ENCODE results near the gene NEDD8.

NEDD8 gene

DNA sequence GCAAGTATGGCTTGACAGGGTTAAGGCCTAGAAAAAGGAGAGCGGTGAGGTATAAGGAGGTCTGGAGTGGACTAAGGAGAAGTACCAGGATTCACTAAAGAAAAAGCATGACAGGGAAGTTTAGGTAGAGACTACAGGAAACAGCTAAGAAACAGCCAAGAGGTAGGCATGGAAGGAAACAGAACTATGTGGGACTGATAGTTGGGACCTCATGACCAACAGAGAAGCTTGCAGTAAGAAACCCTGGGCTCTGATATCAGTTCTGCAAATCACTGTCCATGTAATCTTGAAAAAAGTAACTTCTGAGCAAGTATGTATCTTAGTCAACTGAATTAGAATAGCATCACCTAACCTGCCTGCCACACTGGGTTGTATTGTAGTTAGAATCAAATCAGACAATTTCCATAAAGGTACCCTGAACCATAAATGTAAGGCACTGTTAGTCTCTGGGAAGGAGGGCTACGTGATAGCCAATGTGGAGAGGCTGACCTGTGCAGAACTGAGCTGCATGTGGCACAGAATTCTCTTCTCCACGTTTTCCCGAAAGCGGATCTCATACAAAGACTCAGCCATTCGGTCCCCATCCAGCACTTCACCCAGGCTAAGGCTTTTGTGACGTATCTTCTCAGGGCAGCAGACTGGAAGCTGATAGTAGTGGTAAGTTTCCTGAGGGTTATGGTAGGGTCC lies 37.8 kb downstream of the NEDD8 start:
- DNase-seq, result no peak

DNA sequence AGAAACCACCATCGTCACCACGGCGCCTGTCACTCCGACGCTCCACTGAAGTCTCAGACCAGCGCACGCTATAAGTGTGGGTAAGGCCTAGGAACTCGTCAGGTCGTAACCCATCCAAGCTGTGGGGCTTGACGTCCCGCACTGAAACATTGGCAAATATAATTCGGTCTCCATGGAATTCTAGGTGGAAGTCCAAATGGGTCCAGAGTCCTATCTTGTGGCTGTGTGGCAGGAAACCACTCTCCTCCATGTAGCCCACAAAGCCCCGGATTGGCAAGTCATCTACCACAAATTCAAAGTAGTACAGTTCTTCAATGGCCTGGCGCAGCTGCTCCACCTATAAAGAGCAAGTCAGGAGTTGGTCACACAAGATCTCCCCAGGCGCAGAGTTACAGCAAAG lies 39.2 kb downstream of the NEDD8 start:
- DNase-seq, result no peak

DNA sequence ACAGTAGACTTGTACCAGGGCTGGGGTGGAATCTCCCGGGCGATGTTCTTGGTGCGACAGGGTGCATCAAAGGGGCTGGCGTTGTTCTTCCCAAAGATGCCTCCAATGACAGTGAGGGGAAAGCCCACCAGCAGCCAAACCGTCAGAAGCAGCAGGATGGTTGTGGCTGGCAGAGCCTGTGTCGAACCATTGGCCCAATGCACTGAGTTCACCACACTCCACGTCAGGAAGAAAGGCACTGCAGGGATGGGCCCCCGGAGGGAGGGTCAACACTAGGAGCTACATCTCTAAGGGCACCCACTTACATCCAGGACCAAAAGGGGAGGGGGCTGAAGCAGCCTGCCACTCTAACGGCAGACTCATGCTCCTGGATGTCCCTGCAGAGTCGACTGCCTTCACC lies 41.8 kb downstream of the NEDD8 start:
- DNase-seq, result no peak

DNA sequence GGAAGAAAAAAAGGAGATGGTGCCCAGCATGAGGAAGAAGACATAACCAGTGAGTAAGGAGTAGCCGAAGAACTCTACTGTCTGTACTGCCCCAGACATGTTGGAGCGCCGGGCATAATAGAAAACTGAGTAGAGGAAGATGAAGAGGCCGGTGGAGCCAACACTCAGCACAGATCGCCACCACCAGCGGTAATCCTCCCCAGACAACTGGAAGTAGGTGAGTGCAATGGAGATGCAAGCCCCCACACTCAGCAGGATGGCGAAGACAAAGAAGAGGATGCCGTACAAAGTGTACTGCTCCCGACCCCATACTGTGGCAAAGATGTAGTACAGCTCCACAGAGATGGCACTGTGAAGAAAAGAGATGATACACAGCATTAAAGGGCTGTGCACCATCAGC lies 42.7 kb downstream of the NEDD8 start:
- no peak for DNase-seq

DNA sequence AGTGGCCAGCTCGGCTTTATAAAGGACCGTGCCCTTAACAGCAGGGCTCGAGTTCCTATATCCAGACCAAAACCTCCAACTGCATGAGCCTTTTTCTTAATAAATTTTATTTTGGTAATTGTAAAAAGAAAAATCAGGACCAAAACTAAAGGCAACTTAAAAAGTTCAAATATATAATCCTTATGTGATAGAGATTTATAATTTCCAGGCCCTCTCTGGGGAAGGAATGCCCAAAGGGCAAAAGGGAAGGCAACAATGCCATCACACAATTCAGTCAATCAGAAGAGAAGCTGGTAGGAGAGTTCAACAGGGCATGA lies 43.1 kb downstream of the NEDD8 start:
- DNase-seq, result no peak

DNA sequence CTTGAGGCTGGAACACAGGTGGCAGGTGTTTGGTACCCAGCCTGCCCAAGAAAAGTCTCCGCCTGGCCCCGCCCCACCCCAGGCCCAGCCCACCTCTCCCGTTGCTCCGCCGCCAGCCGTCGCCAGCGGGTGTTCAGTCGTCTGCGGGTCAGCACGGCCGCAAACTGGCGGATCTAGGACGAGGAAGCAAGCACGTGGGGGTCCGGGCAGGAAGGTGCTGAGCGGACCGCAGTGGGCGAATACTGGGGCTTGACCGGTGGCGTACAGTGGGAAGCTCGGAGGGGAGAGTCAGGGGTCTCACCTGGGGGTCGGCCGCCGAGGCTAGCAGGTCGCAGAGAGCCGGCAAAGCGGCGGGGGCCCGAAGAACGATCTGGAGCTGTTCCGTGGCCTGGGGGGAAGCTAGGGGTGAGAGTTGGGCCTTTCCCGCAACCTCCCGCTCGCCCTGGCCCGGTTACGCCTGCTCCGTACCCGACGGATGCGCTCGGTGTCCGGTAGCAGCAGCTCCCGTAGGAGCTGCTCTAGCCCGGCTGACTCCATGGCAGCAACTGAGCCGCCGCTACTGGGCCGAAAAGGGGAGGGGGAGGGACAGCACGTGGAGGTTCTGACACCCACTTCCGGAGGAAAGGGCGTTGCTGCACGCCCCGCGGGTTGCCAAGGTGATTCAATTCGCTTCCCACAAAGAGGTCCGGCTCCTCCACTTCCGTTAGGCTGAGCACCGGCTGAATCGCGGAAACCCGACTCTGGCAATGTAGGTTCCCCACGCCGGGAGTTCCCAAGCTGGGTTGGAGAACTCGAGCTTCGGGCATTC lies 43.7 kb downstream of the NEDD8 start, which contains the start of gene IPO4:
IPO4 (minus strand) TSS at position 566 of the 808 bp plus-strand sequence; CDS start at position 537, 29 bp downstream.
- peak; percentile 97 for DNase-seq

DNA sequence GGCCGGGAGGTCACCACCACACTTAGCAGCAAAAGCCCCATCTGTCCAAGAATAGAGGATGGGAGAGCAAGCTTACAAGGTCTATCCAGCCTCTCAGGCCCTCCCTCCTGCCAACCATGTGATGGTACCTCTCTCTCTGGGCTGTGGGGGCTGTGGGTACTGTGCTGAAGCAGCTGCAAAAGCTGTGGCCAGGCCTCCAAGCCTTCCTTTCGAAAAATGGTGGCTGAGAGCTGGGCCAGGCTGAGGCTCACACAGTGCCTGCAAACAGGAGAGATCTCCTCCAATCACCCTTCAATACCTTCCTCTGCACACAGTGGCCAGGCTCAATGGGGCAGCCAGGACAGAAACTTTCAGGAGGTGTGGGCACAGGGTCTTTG lies 44.6 kb downstream of the NEDD8 start:
- no peak for DNase-seq

DNA sequence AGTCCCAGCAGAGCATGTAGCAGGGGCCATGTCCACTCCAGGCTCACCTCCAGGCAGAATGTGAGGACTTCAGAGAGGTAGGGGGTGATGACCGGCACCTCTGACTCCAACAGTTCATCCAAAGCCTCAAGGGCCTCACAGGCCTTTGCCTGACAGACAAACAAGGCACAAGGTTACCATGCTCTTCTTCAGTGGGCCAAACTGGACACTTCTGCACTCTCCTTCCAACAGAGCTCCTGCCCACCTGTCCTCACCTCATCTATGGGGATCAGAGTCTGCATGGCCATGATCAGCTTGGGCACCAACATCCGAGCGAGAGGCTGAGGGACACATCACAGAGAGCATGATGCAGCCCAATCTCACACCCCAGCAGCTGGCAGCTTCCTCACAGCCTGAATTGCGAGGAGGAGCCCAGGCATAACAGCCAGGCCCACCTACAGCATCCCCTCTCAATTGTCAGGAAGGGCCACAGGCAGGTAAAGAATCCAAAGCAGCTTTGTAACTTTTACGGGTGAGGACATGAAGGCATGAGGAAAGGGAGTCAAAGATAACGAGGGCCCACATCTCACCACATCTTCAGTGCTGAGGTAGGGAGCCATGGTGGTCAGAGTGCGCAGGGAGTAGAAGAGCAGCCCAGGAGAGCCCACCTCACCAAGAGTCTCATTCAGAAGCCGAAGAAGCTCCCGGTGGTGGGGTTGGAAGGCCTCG lies 45.2 kb downstream of the NEDD8 start:
- DNase-seq, result no peak

DNA sequence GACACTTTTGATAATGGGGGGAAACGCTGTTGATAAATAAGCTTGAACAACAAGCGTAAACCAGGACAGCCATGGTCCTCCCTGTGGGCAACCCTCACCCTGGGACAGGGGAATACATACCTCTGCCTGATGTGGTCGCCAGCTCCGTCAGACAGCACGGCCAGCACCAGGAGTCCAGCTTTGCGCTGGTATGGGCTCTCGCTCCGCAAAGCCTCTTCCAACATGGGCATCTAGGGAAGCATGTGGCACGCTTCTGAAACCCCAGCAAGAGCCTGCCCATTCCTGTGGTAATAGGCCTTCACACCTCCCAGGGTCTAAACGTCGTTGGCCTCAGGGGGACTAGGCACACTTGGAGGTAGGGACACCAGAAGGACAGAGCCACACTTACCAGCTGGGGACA lies 46.4 kb downstream of the NEDD8 start:
- DNase-seq, result no peak

DNA sequence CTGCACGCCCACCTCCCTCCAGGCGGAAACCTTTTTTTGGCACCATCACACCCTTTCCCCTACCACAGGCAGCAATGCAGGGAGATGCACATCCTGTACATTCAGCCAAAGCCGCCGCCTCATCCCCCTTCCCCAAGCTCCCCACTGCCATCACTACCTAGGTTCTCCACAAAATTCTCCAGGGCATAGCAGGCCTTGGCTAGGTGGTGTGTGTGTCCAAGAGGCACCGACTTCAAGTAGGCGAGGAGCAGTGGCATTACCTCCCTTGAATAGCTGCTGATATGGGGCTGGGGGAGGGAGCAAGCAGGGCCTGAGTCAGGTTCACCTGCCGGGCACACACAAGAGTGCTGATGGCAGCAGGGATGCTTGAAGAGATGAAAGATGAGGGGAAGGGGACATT lies 47.1 kb downstream of the NEDD8 start:
- DNase-seq, result no peak

DNA sequence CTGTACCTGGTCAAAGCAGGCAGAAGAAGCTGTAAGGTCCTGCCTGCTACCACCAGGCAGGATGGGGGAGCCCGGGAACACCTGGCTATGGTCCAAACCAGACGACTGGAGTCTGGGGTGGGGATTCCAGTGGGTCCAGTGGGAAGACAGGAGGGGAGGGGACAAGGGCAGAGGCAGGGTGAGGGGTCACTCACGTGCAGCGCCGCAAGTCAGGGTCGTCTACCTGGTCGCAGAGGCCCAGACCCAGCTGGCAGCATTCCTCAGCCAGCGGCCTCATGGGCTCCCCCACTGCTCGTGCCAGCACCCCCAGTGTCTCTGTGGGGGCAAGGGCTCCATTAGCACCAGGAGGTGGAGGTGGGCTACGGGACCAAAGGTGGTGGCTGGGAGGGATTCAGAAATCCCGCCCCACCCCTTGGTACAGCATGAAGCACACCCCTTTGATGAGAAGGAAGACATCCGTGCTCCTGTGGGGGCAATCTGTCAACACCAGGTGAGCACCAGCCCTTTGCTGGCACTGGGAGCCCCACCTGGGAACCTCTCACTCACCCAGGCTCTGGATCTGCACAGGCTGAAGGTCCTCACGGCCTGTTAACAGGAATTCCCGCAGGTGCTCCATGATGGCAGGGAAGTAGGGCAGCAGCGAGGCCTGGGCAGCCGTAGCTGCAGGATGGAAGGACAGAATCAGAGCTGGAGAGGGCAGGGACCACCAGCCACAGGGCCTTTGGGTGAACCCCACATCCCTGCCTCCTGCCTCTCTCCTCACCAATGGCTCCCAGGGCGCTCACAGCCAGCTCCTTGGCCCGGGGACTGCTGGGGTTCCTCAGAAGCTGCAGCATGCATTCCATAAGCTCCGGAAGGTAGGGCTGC lies 47.8 kb downstream of the NEDD8 start:
- no peak for DNase-seq

DNA sequence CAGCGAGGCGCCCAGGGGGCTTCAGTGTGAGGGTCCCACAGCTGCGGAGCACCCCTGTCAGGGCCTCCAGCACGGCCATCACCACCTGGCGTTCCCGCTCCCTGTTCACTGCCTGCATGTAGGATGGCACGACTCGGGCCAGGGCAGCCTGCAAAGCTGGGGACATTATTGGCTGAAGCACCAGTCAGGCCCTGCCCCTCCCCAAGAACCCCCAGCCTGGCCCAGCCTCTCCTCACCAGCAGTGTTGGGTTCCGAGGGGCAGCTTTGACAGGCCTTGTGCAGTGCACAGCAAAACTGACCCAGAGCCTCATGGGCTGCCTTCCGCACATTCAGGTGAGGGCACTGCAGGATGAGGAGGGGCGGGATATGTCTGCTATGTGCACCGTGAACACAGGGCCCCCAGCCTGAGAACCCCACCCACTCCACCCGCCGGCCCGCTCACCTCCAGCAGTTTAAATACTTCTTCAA lies 49.1 kb downstream of the NEDD8 start:
- DNase-seq, result no peak

DNA sequence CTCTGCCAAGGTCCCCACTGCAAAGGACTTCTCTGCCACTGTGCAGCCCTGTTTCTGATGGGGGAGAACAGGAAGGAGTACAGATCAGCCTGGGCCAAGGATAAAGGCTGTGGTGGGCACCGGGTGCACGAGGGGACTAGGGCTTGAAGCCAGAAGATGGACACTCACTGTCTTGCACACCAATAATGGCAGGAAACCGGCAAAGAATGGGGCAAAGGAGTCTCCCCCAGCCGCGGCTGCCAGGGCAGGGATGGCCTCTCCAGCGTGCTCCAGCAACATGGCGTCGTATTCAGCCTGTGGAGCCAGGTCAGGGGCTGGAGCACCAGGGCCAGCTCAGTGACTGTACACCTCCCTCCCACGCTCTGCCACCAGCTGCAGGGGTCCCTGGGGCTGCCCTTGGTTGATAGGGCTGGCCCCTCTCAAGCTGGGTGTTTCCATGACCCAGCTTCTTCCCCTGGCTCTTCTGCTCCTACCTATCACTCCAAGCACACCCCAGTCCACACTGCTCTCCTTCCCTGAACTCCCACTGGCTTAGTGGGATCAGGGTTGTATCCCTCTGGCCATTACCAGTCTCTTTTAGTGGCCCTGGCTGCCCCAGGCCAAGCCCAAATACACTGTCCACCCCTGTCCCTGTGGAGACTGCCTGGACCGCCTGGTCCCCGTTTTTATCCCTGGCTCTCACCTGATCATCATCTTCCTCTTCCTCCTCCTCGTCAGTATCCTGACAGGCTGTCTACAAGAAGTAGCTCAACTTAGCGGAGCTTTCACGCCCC lies 49.9 kb downstream of the NEDD8 start:
- DNase-seq, result no peak

DNA sequence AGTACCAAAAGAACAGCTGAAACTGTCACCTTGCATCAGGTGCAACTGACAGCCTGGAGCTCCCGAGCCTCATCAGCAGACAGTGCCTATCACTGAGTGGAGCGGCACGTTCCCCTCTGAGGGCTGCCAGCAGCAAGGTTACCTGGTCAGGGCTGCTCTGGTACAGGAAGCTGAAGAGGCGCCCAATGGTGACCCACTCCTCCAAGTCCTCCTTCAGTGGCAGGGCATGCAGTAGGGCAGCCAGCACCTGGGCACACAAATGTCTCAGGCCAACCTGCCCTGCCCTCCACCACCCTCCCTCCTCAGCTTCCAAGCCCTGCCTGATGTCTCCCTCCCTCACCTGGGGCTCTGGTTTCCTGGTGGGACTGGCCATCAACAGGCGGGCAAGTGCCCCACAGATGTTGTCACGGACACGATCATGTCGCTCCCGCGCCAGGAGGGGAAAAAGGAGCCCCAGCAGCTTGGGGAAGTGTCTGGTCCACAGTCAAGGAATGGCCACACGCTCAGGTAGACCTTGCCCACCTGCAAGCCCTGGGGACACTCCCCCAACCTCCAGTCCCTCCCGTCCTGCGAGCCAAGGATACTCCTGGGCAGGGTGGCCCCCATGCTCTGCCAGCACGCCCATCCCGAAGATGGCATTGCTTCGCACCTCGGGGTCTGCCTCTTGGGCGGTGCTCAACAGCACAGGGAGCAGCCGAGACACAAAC lies 50.6 kb downstream of the NEDD8 start:
- no peak for DNase-seq

DNA sequence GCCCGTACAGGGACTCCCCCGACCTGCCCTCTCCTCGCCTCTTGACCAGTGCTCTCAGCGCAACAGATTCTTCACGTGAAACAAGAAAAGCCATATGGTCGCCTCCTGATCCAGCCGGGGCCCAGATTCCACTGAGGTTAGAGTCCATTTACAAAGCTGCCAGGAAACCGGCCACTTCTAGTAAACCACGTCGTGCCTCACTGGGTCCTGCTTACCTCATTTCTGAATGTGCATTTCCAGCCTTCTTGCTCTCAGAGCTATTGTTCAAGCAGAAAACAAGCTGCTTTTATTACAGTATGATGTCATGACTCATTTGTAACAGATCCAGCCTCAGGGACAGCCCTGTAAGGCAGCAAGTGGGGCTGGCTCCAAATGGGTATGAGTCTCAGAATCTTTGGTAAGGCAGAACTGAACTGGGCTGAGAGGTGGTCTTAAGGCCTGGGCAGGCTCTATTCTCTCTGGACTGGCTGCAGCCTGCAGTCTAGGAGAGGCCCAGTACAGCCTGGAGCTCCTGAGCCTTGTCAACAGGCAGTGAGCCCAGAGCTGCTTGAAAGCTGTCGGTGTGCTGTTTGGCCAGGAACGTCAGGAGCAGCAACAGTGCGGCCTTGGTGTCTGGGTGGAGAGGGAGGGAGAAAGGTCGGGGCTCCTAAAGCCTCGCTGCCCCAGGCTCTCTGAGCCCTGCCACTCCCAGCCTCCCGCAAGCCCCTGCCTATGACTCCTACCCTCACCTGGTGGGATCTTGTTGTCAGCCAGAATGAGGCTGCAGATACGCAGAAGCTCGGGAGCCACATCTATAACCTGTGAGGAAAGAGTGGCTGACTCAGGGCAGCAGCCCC lies 52.0 kb downstream of the NEDD8 start:
- no peak for DNase-seq

DNA sequence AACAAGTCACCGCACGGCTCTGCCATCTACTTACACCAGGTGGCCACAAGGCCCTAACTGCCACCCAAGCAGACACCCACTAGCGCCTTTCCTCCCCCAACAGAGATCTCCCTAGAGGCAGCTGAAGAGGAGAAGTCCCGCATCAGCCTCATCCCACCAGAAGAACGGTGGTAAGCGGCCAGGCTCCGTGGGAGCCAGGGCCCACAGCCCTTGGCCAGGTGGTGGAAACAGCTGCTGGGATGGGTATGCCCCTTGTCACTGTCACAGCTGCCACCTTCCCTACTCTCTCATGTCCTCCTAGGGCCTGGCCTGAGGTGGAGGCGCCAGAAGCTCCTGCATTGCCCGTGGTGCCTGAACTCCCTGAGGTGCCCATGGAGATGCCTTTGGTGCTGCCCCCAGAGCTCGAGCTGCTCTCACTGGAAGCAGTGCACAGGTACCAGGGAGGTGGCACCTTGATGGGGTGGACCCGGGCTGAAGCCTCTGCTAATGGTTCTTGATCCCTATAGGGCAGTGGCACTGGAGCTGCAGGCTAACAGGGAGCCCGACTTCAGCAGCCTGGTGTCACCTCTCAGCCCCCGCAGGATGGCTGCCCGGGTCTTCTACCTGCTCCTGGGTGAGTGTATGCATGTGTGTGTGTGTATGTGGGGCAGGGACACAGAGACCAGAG lies 52.7 kb downstream of the NEDD8 start:
- DNase-seq, result no peak

DNA sequence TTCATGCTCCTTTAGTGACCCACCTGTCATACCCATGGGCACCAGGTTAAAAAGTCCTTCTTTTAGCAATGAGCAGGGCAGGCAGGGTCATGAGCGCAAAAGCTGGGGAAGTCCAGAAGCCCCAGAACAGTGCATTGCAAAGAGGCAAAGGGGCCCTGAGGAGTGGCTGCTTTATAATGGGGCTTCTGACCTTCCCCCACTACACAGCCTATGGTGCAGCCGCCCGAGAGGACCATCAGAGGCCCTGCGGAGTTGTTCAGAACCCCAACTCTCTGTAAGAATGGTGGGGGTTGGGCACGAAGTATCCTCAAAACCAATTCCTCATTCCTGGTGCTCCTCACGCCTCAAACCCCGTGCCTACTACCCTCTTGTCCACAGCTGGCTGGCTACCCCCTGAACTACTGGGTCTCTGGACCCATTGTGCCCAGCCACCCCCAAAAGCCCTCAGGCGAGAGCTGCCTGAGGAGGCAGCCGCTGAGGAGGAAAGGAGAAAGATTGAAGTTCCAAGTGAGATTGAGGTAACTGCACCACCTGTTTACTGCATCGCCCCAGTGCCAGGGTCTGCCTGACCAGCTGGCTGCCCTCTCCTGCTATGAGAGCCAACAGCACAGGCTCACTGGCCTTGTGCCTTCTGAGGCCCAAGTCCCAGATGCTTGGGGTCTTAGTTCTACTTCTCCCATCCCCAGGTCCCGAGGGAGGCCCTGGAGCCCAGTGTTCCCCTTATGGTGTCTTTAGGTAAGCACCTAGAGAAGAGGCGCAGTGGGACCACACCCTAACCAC lies 53.6 kb downstream of the NEDD8 start:
- no peak for DNase-seq

DNA sequence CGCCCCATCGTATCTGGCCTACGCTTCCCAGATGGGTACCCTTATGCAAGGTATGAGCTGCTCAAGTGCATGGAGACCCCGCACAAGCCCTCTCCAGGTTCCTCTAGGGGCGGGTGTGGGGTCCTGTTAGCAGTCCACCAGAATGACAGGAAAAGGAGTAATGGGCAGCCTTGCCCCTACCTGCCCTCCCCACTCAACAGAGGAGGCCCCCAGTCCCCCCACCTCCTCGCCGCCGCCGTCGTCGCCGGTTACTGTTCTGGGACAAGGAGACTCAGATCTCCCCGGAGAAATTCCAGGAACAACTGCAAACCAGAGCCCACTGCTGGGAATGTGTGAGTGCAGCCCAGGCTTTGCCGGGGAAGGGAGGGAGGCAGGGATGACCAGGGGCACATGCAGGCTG lies 54.3 kb downstream of the NEDD8 start:
- no peak for DNase-seq

Measured in CD4-positive, alpha-beta T cell treated with Interleukin-10 for 1 hour (primary cell).